ENCODE results near the gene PRDM16. TPM values are rescaled to one million over a fixed set of nuclear protein-coding genes. Genes with fewer than 3 reads are reported as not detected.

PRDM16 gene
- total RNA-seq, 4 donors from 2014 or later = 0.08 to 0.19 (median 0.12) TPM

- 78 to 83% methylated on average over 12 to 13 of the region's 13 CpGs for WGBS, 2 donors
- Histone ChIP-seq H3K27me3 (peaks cover 0 to 100% (median 0%) of the 10 kb centered on the region in 4 donors), H3K4me3 (no peak overlapping the region), H3K36me3 (no peaks in the 10 kb centered on the region), H3K27ac (no peak overlapping the region), H3K9me3 (no peaks in the 10 kb centered on the region), H3K4me1 (peaks cover 0 to 8% (median 0%) of the 10 kb centered on the region in 3 donors)
- DNase-seq = no peak
- TF ChIP-seq CTCF (IDR thresholded peaks at IDR 0.05) (no peak), POLR2A (IDR thresholded peaks at IDR 0.05) (no peak)
- intact Hi-C loops (cut with DNase I) = no loop called here
Measured at GRCh38 chr1:3141129-3141528, 72.1 kb downstream of the PRDM16 start.

GRCh38 chr1:3141836-3142235 is 72.8 kb downstream of the PRDM16 start:
- H3K4me1 ChIP-seq = peaks cover 0 to 8% (median 0%) of the 10 kb centered on the region in 3 donors
- H3K9me3 ChIP-seq = no peaks in the 10 kb centered on the region
- DNase-seq = no peak
- H3K36me3 ChIP-seq = no peaks in the 10 kb centered on the region
- no peak overlapping the region for H3K27ac ChIP-seq
- intact Hi-C loops (cut with DNase I) = no loop called here
- 73% methylated on average over 7 of the region's 21 CpGs; no CpG with 5 or more reads in 1 of the 2 donors for WGBS, 2 donors
- peaks cover 0 to 93% (median 0%) of the 10 kb centered on the region in 4 donors for H3K27me3 ChIP-seq
- H3K4me3 ChIP-seq = no peak overlapping the region
- TF ChIP-seq POLR2A (IDR thresholded peaks at IDR 0.05) (no peak), CTCF (IDR thresholded peaks at IDR 0.05) (no peak)

- intact Hi-C loops (cut with DNase I) = no loop called here
- WGBS, 2 donors = 49% methylated on average over 5 to 6 of the region's 17 CpGs
- TF ChIP-seq POLR2A (IDR thresholded peaks at IDR 0.05) = no peak
- no peak for TF ChIP-seq CTCF (IDR thresholded peaks at IDR 0.05)
- no peak for DNase-seq
- H3K4me3 ChIP-seq = no peak overlapping the region
- H3K9me3 ChIP-seq = no peaks in the 10 kb centered on the region
- H3K36me3 ChIP-seq = no peaks in the 10 kb centered on the region
- H3K27ac ChIP-seq = no peak overlapping the region
- H3K27me3 ChIP-seq = peaks cover 0 to 89% (median 0%) of the 10 kb centered on the region in 4 donors
- peaks cover 0 to 8% (median 0%) of the 10 kb centered on the region in 3 donors for H3K4me1 ChIP-seq
Measured at GRCh38 chr1:3142236-3142635, 73.2 kb downstream of the PRDM16 start.

- intact Hi-C loops (cut with DNase I) = no loop called here
- TF ChIP-seq POLR2A (IDR thresholded peaks at IDR 0.05) (no peak), CTCF (IDR thresholded peaks at IDR 0.05) (no peak)
- WGBS, 2 donors = 87 to 88% methylated on average over 4 to 11 of the region's 12 CpGs
- H3K4me3 ChIP-seq = no peak overlapping the region
- H3K9me3 ChIP-seq = no peaks in the 10 kb centered on the region
- H3K27me3 ChIP-seq = peaks cover 0 to 88% (median 0%) of the 10 kb centered on the region in 4 donors
- no peaks in the 10 kb centered on the region for H3K36me3 ChIP-seq
- no peak for DNase-seq
- peaks cover 0 to 8% (median 0%) of the 10 kb centered on the region in 3 donors for H3K4me1 ChIP-seq
- no peak overlapping the region for H3K27ac ChIP-seq
Measured at GRCh38 chr1:3142751-3143150, 73.7 kb downstream of the PRDM16 start.

GRCh38 chr1:3145532-3146325 is 76.7 kb downstream of the PRDM16 start:
- H3K4me1 ChIP-seq = no peaks in the 10 kb centered on the region
- no peaks in the 10 kb centered on the region for H3K9me3 ChIP-seq
- WGBS, 2 donors = 48 to 61% methylated on average over 10 to 20 of the region's 39 CpGs
- TF ChIP-seq CTCF (IDR thresholded peaks at IDR 0.05) (no peak), POLR2A (IDR thresholded peaks at IDR 0.05) (no peak)
- DNase-seq = no peak
- no peaks in the 10 kb centered on the region for H3K36me3 ChIP-seq
- intact Hi-C loops (cut with DNase I) = no loop called here
- no peak overlapping the region for H3K27ac ChIP-seq
- peaks cover 0 to 77% (median 0%) of the 10 kb centered on the region in 4 donors for H3K27me3 ChIP-seq
- no peak overlapping the region for H3K4me3 ChIP-seq
